Peyer's patch (tissue), 4 donors: ENCODE data around the gene UBE2D4.

Source experiments
- CTCF ChIP-seq, 6 experiments: fragments of 450-650 bp in 4 of 6; fragments of 200-600 bp in 2 of 6; sonication (generic) in 1 of 6; IDR thresholded peaks; one replicate each; pipeline ENCODE4 v1.5.1; 2017 to 2019; ENCODE audit warnings: antibody characterized with exemption in 6 of 6, mild to moderate bottlenecking in 3 of 6, moderate library complexity in 1 of 6
- POLR2A ChIP-seq, 2 donors: fragments of 450-650 bp; IDR thresholded peaks; one replicate each; pipeline ENCODE4 v1.5.1; 2017; ENCODE audit warnings: antibody characterized with exemption in 2 of 2, mild to moderate bottlenecking in 2 of 2, moderate library complexity in 2 of 2

- TF ChIP-seq CTCF (IDR thresholded peaks at IDR 0.05) = no peak
- TF ChIP-seq POLR2A (IDR thresholded peaks at IDR 0.05) = no peak
Measured at GRCh38 chr7:43927810-43928209, 1.6 kb downstream of the UBE2D4 start.
